HepG2 (cell line): ENCODE results near the gene PCNA. TPM values are rescaled to one million over a fixed set of nuclear protein-coding genes. Genes with fewer than 3 reads are reported as not detected.
A peak's percentile ranks its signal among the peaks of the same experiment; 100 is the strongest.

Experiments
- GLMP ChIP-seq: sonication (generic); formaldehyde crosslinking; IDR thresholded peaks from 2 replicates; pipeline ENCODE4 v1.9.0; 2021; ENCODE audit warnings: missing genetic modification reagents, mild to moderate bottlenecking, borderline replicate concordance
- KLF11 ChIP-seq: IDR thresholded peaks from 2 replicates; pipeline ENCODE4 v1.6.1; 2016; ENCODE audit warnings: missing compliant biosample characterization
- KLF13 ChIP-seq: sonication (generic); formaldehyde crosslinking; IDR thresholded peaks from 2 replicates; pipeline ENCODE4 v1.4.0; 2020; ENCODE audit warnings: mild to moderate bottlenecking, missing genetic modification reagents
- LRRFIP1 ChIP-seq: sonication (generic); formaldehyde crosslinking; conservative IDR thresholded peaks from 2 replicates; pipeline ENCODE4 v1.4.0; 2020; ENCODE audit warnings: missing genetic modification reagents
- NR2C2 ChIP-seq: sonication (generic); formaldehyde crosslinking; IDR thresholded peaks from 2 replicates; pipeline ENCODE4 v1.4.0; 2020; ENCODE audit warnings: missing genetic modification reagents, mild to moderate bottlenecking, moderate library complexity, borderline replicate concordance
- STAG1 ChIP-seq: sonication (generic); formaldehyde crosslinking; IDR thresholded peaks from 2 replicates; pipeline ENCODE4 v1.4.0; 2020; ENCODE audit warnings: missing genetic modification reagents
- TFAP4 ChIP-seq: sonication (generic); IDR thresholded peaks from 2 replicates; pipeline ENCODE4 v1.6.1; 2016; ENCODE audit warnings: low read depth, borderline replicate concordance
- ZFAT ChIP-seq: sonication (generic); formaldehyde crosslinking; conservative IDR thresholded peaks from 2 replicates; pipeline ENCODE4 v1.8.1; 2023; ENCODE audit warnings: missing genetic modification reagents, inconsistent platforms
- ZNF205 ChIP-seq: IDR thresholded peaks from 2 replicates; pipeline ENCODE4 v1.6.1; 2018; ENCODE audit warnings: missing biosample characterization, missing genetic modification reagents
- ZNF329 ChIP-seq: sonication (generic); formaldehyde crosslinking; IDR thresholded peaks from 2 replicates; pipeline ENCODE4 v1.9.0; 2021; ENCODE audit warnings: low read depth, mild to moderate bottlenecking, missing genetic modification reagents
- ZNF44 ChIP-seq: sonication (generic); formaldehyde crosslinking; IDR thresholded peaks from 2 replicates; pipeline ENCODE4 v1.5.1; 2020; ENCODE audit warnings: mild to moderate bottlenecking, missing genetic modification reagents
- ZNF556 ChIP-seq: sonication (generic); formaldehyde crosslinking; IDR thresholded peaks from 2 replicates; pipeline ENCODE4 v1.4.0; 2020; ENCODE audit warnings: mild to moderate bottlenecking, missing genetic modification reagents, borderline replicate concordance
- ZNF558 ChIP-seq: sonication (generic); formaldehyde crosslinking; IDR thresholded peaks from 2 replicates; pipeline ENCODE4 v1.9.0; 2022; ENCODE audit warnings: mild to moderate bottlenecking, missing genetic modification reagents, borderline replicate concordance
- ZNF563 ChIP-seq: sonication (generic); formaldehyde crosslinking; IDR thresholded peaks from 2 replicates; pipeline ENCODE4 v1.8.0; 2022; ENCODE audit warnings: mild to moderate bottlenecking, moderate library complexity, missing genetic modification reagents
- ZNF749 ChIP-seq: sonication (generic); formaldehyde crosslinking; IDR thresholded peaks from 2 replicates; pipeline ENCODE4 v1.8.0; 2022; ENCODE audit warnings: mild to moderate bottlenecking, missing genetic modification reagents, moderate library complexity, borderline replicate concordance
- ZNF775 ChIP-seq: sonication (generic); formaldehyde crosslinking; IDR thresholded peaks from 2 replicates; pipeline ENCODE4 v1.4.0; 2020; ENCODE audit warnings: missing genetic modification reagents, mild to moderate bottlenecking, moderate library complexity, borderline replicate concordance
- ZSCAN20 ChIP-seq: sonication (generic); formaldehyde crosslinking; IDR thresholded peaks from 2 replicates; pipeline ENCODE4 v1.4.0; 2020; ENCODE audit warnings: missing genetic modification reagents, mild to moderate bottlenecking, borderline replicate concordance
- ZSCAN21 ChIP-seq: sonication (generic); formaldehyde crosslinking; IDR thresholded peaks from 2 replicates; pipeline ENCODE4 v1.8.0; 2022; ENCODE audit warnings: mild to moderate bottlenecking, missing genetic modification reagents, moderate library complexity, borderline replicate concordance
- polyA plus RNA-seq, 8 experiments: library from polyadenylated mRNA; depleted of rRNA in 3 of 8; stranded (reverse) in 7 of 8; unstranded in 1 of 8; fragments of >200 nt; fragmentation: Illumina TruSeq in 4 of 8; extraction: Trizol in 4 of 8; gene quantifications; 2 replicates each; pipeline versions ENCODE4 v1.2.1 to v1.2.3, GENCODE V29; 2011 to 2016; ENCODE audit warnings: low read depth in 4 of 8, missing spikeins in 1 of 8, mixed read lengths in 1 of 8; ENCODE audit not compliant: insufficient read depth in 1 of 8
- total RNA-seq, 5 experiments: library from RNA; depleted of rRNA; stranded (reverse); fragments of >200 nt; fragmentation: Illumina TruSeq; extraction: Trizol; gene quantifications; 2 replicates each; pipeline ENCODE4 v1.2.3, GENCODE V29; 2016; ENCODE audit warnings: low read depth in 1 of 5
- TF ChIP-seq, protein P1 (sequence below): IDR thresholded peaks from 2 replicates; pipeline ENCODE4 v1.6.1; 2018; ENCODE audit warnings: missing genetic modification reagents
- TF ChIP-seq, protein P2 (sequence below): sonication (generic); formaldehyde crosslinking; IDR thresholded peaks from 2 replicates; pipeline ENCODE4 v1.9.0; 2022; ENCODE audit warnings: low read depth, missing genetic modification reagents

Gene PCNA
- total and polyA plus RNA-seq, 2 of the 13 experiments (the other 11 are each of a cell fraction or from before 2014, with no cell fraction given) = 229 to 655 TPM

DNA sequence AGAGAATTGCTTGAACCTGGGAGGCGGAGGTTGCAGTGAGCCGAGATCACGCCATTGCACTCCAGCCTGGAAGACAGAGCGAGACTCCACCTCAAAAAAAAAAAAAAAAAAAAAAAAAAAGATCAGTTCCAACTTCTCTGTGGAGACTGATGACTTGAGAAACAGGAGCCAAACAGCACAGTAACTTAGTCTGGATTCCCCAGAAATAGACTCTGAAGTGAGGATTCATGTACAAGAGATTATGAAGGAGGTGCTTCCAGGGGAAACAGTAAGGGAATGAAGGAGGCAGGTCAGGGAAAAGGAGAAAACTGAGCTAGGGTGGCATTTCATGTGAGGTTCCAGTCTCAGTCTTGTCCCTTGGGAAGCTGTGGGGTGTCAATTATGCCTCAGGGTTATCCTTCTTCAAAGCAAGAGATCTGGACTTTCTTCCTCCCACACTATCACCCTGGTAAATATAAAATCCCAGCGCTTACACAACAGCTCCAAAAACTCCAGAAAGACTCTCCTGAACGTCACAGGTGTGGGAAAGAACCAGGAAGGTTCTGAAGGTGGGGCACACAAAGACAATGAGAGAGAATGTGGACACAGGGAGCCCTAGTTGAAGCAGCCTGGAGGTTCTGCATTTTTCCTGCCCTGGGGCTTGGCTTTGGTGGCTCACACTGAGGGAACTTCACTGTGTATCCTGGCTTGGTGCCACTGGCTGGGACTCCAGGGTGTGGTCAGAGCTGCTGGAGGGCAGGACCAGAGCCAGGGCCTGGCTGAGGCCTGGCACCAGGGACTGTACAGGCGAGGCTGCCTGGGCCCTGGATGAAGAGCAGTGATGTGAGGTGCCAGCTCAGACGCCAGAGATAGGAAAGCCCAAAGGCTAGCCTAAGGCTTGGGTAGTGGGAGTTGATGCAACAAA is 46.8 kb downstream of the PCNA start (continued):
- no peak for TF ChIP-seq ZSCAN20 (CRISPR knock-in tag)
- no peak for TF ChIP-seq ZNF44 (CRISPR knock-in tag)
- TF ChIP-seq ZNF563 = no peak
- TF ChIP-seq ZNF556 (CRISPR knock-in tag) = no peak
- TF ChIP-seq TFAP4 = no peak
- TF ChIP-seq ZNF775 (CRISPR knock-in tag) = no peak
- no peak for TF ChIP-seq NR2C2 (CRISPR knock-in tag)
- TF ChIP-seq ZNF205 (CRISPR knock-in tag) = 0 out of 2 replicates have a peak, but pooled peaks have one; percentile 62
- peak; percentile 10; the same call in 1 of the 2 replicates for TF ChIP-seq STAG1 (CRISPR knock-in tag)
- TF ChIP-seq, protein P1, sequence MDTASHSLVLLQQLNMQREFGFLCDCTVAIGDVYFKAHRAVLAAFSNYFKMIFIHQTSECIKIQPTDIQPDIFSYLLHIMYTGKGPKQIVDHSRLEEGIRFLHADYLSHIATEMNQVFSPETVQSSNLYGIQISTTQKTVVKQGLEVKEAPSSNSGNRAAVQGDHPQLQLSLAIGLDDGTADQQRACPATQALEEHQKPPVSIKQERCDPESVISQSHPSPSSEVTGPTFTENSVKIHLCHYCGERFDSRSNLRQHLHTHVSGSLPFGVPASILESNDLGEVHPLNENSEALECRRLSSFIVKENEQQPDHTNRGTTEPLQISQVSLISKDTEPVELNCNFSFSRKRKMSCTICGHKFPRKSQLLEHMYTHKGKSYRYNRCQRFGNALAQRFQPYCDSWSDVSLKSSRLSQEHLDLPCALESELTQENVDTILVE = no peak
- no peak for TF ChIP-seq ZNF329 (CRISPR knock-in tag)
- TF ChIP-seq LRRFIP1 = no peak
- no peak for TF ChIP-seq ZFAT (CRISPR knock-in tag)
- TF ChIP-seq GLMP = no peak
- no peak for TF ChIP-seq ZSCAN21 (CRISPR knock-in tag)
- TF ChIP-seq, protein P2, sequence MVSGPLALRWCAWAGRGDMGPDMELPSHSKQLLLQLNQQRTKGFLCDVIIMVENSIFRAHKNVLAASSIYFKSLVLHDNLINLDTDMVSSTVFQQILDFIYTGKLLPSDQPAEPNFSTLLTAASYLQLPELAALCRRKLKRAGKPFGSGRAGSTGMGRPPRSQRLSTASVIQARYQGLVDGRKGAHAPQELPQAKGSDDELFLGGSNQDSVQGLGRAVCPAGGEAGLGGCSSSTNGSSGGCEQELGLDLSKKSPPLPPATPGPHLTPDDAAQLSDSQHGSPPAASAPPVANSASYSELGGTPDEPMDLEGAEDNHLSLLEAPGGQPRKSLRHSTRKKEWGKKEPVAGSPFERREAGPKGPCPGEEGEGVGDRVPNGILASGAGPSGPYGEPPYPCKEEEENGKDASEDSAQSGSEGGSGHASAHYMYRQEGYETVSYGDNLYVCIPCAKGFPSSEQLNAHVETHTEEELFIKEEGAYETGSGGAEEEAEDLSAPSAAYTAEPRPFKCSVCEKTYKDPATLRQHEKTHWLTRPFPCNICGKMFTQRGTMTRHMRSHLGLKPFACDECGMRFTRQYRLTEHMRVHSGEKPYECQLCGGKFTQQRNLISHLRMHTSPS (CRISPR knock-in tag) = peak; percentile 88
- TF ChIP-seq ZNF558 (CRISPR knock-in tag) = no peak
- peak; percentile 30; the same call in 1 of the 2 replicates for TF ChIP-seq KLF13 (CRISPR knock-in tag)
- no peak for TF ChIP-seq KLF11 (CRISPR knock-in tag)
- TF ChIP-seq ZNF749 (CRISPR knock-in tag) = no peak
